WTC11 (cell line): ENCODE measurements around the gene PRKAR2A. TPM values are rescaled to one million over a fixed set of nuclear protein-coding genes. Genes with fewer than 3 reads are reported as not detected.

ENCODE experiments used
- ATAC-seq: fragments of 200-7000 bp; cut with Tn5 transposase; 2 replicates; pipeline ENCODE4 v1.10.0; 2021; ENCODE audit warnings: mild to moderate bottlenecking, moderate library complexity
- CTCF ChIA-PET: fragments of 300-600 bp; sonication (Branson Sonifier 250); formaldehyde crosslinking; loops from one replicate; lab custom pipeline; 2021; ENCODE audit warnings: antibody characterized with exemption; lab: Charles Lee
- POLR2A ChIA-PET: fragments of 350-600 bp; sonication (Branson Sonifier 250); formaldehyde crosslinking; loops from one replicate; lab custom pipeline; 2021; ENCODE audit warnings: antibody characterized with exemption; lab: Charles Lee
- DNase-seq: peaks from one replicate; pipeline ENCODE4 v3.0.0; 2021; ENCODE audit warnings: low spot score
- H3K27ac Mint-ChIP-seq: 2 replicates; pipeline ENCODE4 v1.8.0; 2021; ENCODE audit warnings: mixed read lengths
- H3K27me3 Mint-ChIP-seq: 2 replicates; pipeline ENCODE4 v1.8.0; 2021; ENCODE audit warnings: low read depth, mild to moderate bottlenecking, moderate library complexity, mixed read lengths
- H3K36me3 Mint-ChIP-seq: 2 replicates; pipeline ENCODE4 v1.8.0; 2021; ENCODE audit warnings: mixed read lengths
- H3K4me1 Mint-ChIP-seq: 2 replicates; pipeline ENCODE4 v1.8.0; 2022; ENCODE audit warnings: mixed read lengths
- H3K4me3 Mint-ChIP-seq: 2 replicates; pipeline ENCODE4 v1.8.0; 2021; ENCODE audit warnings: mild to moderate bottlenecking, moderate library complexity, mixed read lengths
- H3K9me3 Mint-ChIP-seq: 2 replicates; pipeline ENCODE4 v1.8.0; 2021; ENCODE audit warnings: mixed read lengths
- AR ChIP-seq: fragments of 250-450 bp; sonication (Bioruptor Pico); IDR thresholded peaks from 2 replicates; pipeline ENCODE4 v1.9.0; 2021; ENCODE audit warnings: mild to moderate bottlenecking
- ARID4B ChIP-seq: sonication (generic); formaldehyde crosslinking; IDR thresholded peaks from 2 replicates; pipeline ENCODE4 v1.8.0; 2023; ENCODE audit warnings: missing genetic modification reagents, mild to moderate bottlenecking, borderline replicate concordance
- E2F5 ChIP-seq: sonication (generic); formaldehyde crosslinking; IDR thresholded peaks from 2 replicates; pipeline ENCODE4 v1.8.1; 2022; ENCODE audit warnings: mild to moderate bottlenecking, moderate library complexity, missing genetic modification reagents
- ELF4 ChIP-seq: sonication (generic); formaldehyde crosslinking; IDR thresholded peaks from 2 replicates; pipeline ENCODE4 v1.8.1; 2022; ENCODE audit warnings: low read depth, mild to moderate bottlenecking, moderate library complexity, missing genetic modification reagents
- GRHL2 ChIP-seq: fragments of 250-450 bp; sonication (Bioruptor Pico); IDR thresholded peaks from 2 replicates; pipeline ENCODE4 v1.8.0; 2022; ENCODE audit warnings: mild to moderate bottlenecking, moderate library complexity; ENCODE audit not compliant: insufficient replicate concordance, severe bottlenecking
- IRF2 ChIP-seq: sonication (generic); formaldehyde crosslinking; IDR thresholded peaks from 2 replicates; pipeline ENCODE4 v1.8.0; 2022; ENCODE audit warnings: low read depth, missing genetic modification reagents, borderline replicate concordance
- MLX ChIP-seq: sonication (generic); formaldehyde crosslinking; IDR thresholded peaks from 2 replicates; pipeline ENCODE4 v1.8.1; 2023; ENCODE audit warnings: mild to moderate bottlenecking, missing genetic modification reagents, moderate library complexity
- MXD4 ChIP-seq: fragments of 250-450 bp; sonication (Bioruptor Pico); IDR thresholded peaks from 2 replicates; pipeline ENCODE4 v1.8.0; 2021; ENCODE audit warnings: mild to moderate bottlenecking, moderate library complexity, borderline replicate concordance
- NFATC4 ChIP-seq: fragments of 250-450 bp; sonication (Bioruptor Pico); IDR thresholded peaks from 2 replicates; pipeline ENCODE4 v1.9.0; 2021; ENCODE audit warnings: mild to moderate bottlenecking
- PRRX2 ChIP-seq: fragments of 250-450 bp; sonication (Bioruptor Pico); IDR thresholded peaks from 2 replicates; pipeline ENCODE4 v1.8.0; 2021; ENCODE audit warnings: mild to moderate bottlenecking
- RORB ChIP-seq: fragments of 250-450 bp; sonication (Bioruptor Pico); IDR thresholded peaks from 2 replicates; pipeline ENCODE4 v1.9.0; 2021; ENCODE audit warnings: mild to moderate bottlenecking
- ZNF281 ChIP-seq: sonication (generic); formaldehyde crosslinking; IDR thresholded peaks from 2 replicates; pipeline ENCODE4 v1.8.0; 2023; ENCODE audit warnings: mild to moderate bottlenecking, missing genetic modification reagents
- ZNF425 ChIP-seq: fragments of 250-450 bp; sonication (Bioruptor Pico); conservative IDR thresholded peaks from 2 replicates; pipeline ENCODE4 v1.9.0; 2021; ENCODE audit warnings: mild to moderate bottlenecking
- total RNA-seq: library from RNA; stranded (reverse); gene quantifications from 3 replicates; pipeline ENCODE4 v1.2.3, GENCODE V29; 2021

Gene PRKAR2A
- total RNA-seq, 1 experiment from 2014 or later = 57.2 TPM

- Mint-ChIP-seq H3K27ac (no peak overlapping the region), H3K27me3 (no peaks in the 10 kb centered on the region)
- ATAC-seq = no peak
These were observed 4.5 kb upstream of the PRKAR2A start for GRCh38 chr3:48852151-48852550.

GRCh38 chr3:48851407-48851806 lies 3.7 kb upstream of the PRKAR2A start:
- H3K27ac Mint-ChIP-seq = no peak overlapping the region
- H3K4me3 Mint-ChIP-seq = no peak overlapping the region
- H3K36me3 Mint-ChIP-seq = no peaks in the 10 kb centered on the region
- H3K9me3 Mint-ChIP-seq = no peaks in the 10 kb centered on the region
- ChIA-PET POLR2A (no interaction called here), CTCF (no interaction called here)
- H3K27me3 Mint-ChIP-seq = peaks cover 6% of the 10 kb centered on the region
- H3K4me1 Mint-ChIP-seq = peaks cover 11% of the 10 kb centered on the region
- no peak for DNase-seq
- no peak for ATAC-seq
- no peak for TF ChIP-seq ARID4B (CRISPR knock-in tag)
- no peak for TF ChIP-seq MLX
- TF ChIP-seq ZNF425 = no peak
- no peak for TF ChIP-seq RORB (CRISPR knock-in tag)
- no peak for TF ChIP-seq NFATC4 (CRISPR knock-in tag)
- TF ChIP-seq AR = no peak

More at GRCh38 chr3:48852151-48852550, 4.5 kb upstream of the PRKAR2A start:
- Mint-ChIP-seq H3K4me1 (peaks cover 6% of the 10 kb centered on the region), H3K36me3 (no peaks in the 10 kb centered on the region), H3K9me3 (no peaks in the 10 kb centered on the region), H3K4me3 (no peak overlapping the region)
- no peak for DNase-seq
- ChIA-PET POLR2A (no interaction called here), CTCF (interaction anchor here (1.2 kb wide), 1 partner anchor 112 kb away, joined by 3 read pairs; no protein-coding TSS in a partner anchor)
- no peak for TF ChIP-seq GRHL2
- no peak for TF ChIP-seq ZNF425
- no peak for TF ChIP-seq MXD4 (CRISPR knock-in tag)
- no peak for TF ChIP-seq IRF2 (CRISPR knock-in tag)
- TF ChIP-seq E2F5 = no peak
- TF ChIP-seq NFATC4 (CRISPR knock-in tag) = no peak
- no peak for TF ChIP-seq ELF4 (CRISPR knock-in tag)
- TF ChIP-seq ZNF281 (CRISPR knock-in tag) = no peak
- TF ChIP-seq PRRX2 (CRISPR knock-in tag) = no peak
